A204.1 (cell line): ENCODE measurements around the gene TBX18.

Experiments
- FAIRE-seq: peaks from 2 replicates; lab custom pipeline; 2012; peaks lifted over from hg19 to GRCh38; lab: Jason Lieb, UNC

TBX18 gene

GRCh38 chr6:84772428-84773132, 8.2 kb upstream of the TBX18 start:
- FAIRE-seq: no peak

- no peak for FAIRE-seq
Measured at GRCh38 chr6:84771756-84772356, 7.5 kb upstream of the TBX18 start.

DNA sequence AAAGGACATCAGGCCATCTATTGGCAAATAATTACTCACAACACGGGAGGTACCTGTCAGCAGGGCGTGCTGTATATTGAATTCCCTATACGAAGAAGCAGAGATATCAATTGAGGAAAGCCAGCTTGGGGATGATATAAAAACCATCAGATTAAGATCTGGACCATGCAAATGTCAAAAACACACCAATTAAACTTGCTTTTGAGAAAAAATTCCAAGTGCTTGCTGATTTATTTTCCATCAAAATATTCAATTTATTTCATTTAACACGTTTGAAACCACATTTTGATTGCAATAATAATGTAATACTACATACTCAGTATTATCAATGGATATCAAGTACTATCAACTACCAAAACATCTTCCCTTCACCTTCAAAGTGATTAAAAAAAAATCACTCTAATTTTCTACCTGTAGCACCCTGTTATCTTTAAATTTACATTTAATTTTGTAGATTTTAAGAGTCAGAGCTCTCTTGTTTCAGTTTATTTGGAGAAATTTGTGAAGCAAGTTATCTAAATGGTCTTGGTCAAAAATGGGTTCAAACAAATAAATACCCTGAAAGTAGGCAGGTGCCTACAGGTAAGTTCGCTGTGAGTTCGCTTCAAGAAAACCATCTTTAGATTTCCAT, 6.8 kb upstream of the TBX18 start:
- FAIRE-seq: no peak

- no peak for FAIRE-seq
Measured at GRCh38 chr6:84770521-84770920, 6.1 kb upstream of the TBX18 start.

DNA sequence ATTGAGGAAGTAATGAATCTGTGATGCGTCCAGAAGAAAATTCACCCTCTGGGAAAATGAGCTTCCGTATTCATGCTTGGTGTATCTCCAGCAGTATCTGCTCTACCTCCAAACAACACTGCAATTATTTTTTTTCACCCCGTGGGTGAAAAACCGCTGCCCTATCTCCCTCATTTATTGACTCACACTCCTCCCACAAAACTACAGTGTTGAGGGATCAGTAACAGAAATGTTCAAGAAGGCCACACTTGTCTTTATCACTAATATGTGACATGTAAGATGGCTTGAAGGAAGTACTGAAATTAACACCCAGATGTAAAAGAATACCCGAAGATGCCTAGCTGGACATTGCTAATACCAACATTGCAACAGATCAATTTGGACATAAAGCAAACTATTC, 4.9 kb upstream of the TBX18 start:
- no peak for FAIRE-seq

DNA sequence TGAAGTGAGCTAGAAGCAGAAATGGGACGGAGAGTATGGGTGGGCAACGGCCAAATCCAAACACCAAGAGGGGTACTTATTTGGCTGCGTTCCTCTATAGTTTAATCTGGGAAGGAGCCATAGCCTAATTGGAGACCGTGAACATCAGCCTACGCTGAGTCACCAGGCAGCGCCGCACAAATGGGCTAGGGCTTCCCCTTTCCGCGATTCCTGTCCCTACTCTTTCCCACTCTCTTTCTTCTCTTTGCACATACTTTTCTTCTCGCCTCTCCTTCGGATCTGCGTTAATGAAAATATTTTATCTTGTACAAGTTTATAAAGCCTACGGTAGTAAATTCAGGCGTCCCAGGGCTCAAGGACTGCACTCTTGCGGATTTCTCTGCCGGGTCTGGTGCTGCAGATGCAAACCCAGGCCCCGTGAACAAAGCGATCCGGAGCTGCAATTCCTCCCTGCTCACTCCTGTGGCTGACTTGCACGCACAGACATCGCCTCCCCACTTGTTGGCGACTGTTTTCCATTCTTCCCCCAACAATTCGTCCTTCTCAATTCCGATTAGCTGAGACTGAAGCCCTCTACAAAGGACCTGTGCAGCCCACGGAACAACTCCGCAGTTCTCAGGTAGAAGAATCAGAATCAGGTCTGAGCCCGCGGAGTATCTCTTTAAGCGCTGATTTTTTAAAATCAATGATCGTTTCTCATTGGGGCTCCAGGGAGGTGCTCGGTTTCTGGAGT, 4.2 kb upstream of the TBX18 start:
- FAIRE-seq: no peak

- FAIRE-seq: no peak
Measured at GRCh38 chr6:84767526-84768201, 3.3 kb upstream of the TBX18 start.

DNA sequence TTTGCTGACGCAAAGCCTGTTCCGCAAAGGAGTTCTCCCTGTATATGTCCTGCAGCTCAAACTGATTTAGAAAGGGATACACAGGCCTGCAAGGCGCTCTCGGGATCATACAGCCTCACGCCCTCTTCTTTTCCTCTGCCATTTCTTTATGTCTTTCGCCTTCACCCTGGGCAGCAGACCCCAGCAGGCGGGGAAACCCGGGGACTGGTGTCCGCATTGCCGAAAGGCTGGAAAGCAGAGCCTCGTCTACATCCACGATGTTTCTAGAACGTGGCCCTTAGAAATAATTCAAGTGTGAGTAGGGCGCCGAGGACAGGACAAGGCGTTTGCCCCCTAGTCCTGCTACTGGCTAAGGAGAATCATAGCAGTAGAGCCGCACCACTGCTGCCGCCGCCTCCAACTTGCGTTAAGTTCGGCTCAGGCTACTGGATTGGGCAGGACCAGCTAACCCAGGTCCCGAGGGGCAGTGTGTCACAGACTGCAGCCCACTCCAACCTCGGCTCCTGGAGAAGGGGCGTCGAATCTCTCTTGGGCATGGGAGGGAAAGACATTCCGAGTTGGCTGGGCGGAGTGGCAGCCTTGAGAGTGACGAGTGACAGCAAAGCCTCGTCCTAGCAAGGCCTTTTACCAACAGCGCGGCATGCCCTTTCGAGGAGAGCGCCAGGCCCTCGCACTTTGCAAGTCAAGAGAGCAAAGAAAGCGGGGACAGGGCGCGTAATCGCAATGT, 2.6 kb upstream of the TBX18 start:
- FAIRE-seq: no peak

- FAIRE-seq: no peak
Measured at GRCh38 chr6:84766118-84766798, 1.9 kb upstream of the TBX18 start.

GRCh38 chr6:84763886-84764331, 489 bp downstream of the TBX18 start:
- FAIRE-seq: no peak

DNA sequence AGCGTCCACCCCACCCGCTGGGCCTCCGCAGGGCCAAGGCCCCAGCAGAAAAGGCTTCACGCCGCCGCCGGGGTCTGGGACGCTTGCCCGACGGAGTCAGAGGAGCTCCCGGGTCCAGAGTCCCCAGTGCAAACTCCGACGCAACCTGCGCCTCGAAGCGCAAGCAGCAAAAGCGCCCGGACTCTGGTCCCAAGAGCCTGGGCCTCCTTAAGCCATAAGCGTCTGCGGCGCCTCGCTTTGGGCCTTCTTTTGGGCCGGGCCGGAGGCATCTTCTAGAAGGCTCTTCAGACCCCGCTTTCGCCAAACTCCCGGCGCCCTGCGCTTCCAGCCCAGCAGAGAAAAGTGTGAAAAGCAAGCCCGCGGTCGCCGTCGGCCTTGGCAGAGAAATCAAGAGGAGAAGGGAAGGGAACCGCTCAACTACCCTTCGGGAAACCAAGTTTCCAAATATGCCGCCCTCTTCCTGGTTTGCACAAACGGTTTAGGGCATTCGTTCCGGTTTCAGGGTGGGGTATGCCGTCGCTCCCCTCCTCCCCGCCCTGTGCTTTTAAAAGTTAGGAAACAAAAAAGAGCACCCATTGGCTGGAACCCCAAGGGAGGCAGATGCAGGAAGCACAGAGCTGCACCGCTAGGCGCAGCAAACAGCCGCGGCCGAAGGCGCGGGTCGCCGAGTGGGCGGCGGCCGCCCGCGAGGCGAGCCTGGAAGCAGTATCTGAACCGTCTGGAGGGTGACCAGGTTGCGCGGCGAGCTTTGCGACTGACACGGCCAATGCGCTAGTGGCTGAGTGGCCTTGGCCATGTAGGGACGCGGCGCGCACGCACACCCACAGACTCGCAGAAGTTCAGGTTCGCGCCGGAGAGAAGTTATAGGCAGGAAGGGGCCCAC, 1.2 kb downstream of the TBX18 start:
- no peak for FAIRE-seq

DNA sequence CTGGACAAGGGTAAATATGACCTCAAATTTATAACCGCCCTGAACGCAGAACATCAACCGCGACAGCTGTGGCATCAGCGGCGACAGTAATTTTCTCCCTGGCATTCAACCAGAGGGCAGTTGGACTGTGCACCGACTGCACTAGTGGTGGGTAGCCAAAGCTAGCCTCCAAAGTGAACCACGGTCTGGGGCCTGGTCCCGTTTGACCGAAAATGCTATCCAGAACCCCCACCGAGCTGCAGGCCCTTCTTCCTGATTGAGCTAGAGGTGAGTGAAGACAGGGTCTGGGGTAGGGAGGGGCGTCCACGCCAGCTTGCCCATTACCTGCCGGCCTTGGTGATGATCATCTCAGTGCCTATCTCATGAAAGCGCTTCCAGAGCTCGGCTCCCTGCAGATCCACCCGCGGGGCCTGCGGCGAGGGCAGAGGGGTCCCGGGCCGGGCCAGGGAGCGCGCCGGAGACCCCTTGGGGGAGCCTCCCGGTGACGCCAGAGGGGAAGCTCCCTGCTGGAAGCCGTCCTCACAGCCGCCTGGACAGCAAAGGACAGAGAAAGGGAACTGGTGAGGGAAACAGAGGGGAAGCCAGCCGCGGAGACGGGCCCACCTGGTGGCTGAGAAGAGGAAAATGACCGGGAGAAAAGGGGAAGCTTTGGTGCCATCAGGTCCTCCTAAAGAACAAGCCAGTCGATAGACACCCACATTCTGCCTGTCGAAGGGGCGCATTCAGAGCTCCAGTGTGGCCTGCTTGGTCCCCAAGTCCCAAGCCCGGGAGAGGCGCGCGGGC, 2.0 kb downstream of the TBX18 start:
- no peak for FAIRE-seq

DNA sequence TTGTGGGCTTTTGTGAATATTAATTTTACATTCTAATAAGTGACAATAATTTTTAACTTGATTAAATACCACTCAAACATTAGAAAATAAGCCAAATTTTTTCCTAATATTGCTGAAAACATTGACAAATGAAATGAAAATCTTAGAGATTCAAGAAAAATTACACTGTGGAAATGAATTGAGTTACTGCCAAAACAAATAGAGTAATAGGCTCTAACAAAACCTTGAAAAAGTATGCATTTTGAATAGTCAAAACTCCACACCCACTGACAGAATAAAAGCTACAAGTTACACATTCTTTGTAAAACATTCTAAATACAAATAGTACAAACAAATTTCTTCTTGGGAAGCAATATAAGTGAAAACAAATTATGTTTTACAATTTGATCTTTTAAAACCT, 5.9 kb downstream of the TBX18 start:
- FAIRE-seq: no peak

DNA sequence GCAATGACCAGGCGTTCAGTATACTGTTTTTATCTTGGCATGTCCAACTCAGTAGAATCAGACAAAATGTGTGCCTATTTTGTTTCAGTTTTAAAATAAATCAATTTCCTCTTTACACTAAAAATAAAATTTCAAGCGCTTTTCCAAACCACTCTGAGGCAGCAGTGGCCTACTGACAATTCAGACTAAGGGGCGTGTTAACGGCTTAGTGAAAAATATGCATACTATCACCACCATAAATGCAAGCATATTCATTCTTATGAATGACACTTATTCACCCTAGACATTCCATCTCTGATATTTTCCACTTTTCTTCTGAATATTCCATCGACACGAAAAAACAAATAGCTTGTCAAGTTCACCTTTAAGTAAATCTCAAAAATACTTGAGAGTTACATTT, 7.5 kb downstream of the TBX18 start:
- FAIRE-seq: no peak

DNA sequence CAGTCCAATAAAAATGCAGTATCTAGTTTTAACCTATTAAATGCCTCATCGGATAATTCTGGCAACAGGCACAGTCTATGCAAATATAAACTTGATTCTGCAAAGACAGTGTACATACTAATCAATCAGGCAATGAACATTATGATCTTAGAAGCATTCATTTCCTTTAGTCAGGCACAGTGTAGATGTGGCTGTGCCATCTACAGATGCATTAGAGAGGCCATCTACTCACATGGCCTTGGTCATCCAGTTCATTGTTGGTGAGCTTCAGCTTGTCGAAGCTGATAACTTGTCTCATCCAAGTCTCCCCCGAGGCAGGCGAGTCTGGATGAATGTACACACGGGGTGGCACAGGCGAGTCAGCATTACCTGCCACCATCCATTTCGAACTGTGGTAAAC, 7.9 kb downstream of the TBX18 start:
- FAIRE-seq: no peak

- no peak for FAIRE-seq
Measured at GRCh38 chr6:84753173-84753572, 11.2 kb downstream of the TBX18 start.

- FAIRE-seq: no peak
Measured at GRCh38 chr6:84752118-84752850, 12.1 kb downstream of the TBX18 start.

GRCh38 chr6:84749181-84749580, 15.2 kb downstream of the TBX18 start:
- no peak for FAIRE-seq

GRCh38 chr6:84748376-84748775, 16.0 kb downstream of the TBX18 start:
- no peak for FAIRE-seq
